PC-3 (cell line): ENCODE measurements around the gene TSPAN33. TPM values are rescaled to one million over a fixed set of nuclear protein-coding genes. Genes with fewer than 3 reads are reported as not detected.

ENCODE experiments used
- ATAC-seq: fragments of 200-7000 bp; cut with Tn5 transposase; 2 replicates; pipeline ENCODE4 v1.9.1; 2020; ENCODE audit warnings: mild to moderate bottlenecking, moderate library complexity
- BruUV-seq: library from RNA; stranded (reverse); fragments of 400-500 nt; replicated peaks from 2 replicates; lab custom pipeline; 2021; lab: Mats Ljungman, UMichigan
- CTCF ChIA-PET: fragments of 300-600 bp; sonication (Branson Sonifier 250); formaldehyde crosslinking; loops from one replicate; lab custom pipeline; 2022; ENCODE audit warnings: antibody characterized with exemption; lab: Charles Lee
- POLR2A ChIA-PET: fragments of 300-600 bp; sonication (Branson Sonifier 250); formaldehyde crosslinking; loops from one replicate; lab custom pipeline; 2022; ENCODE audit warnings: antibody characterized with exemption; ENCODE audit not compliant: unreplicated experiment; lab: Charles Lee
- DNase-seq: peaks from one replicate; pipeline ENCODE4 v3.0.0-alpha.2; 2015
- H2AFZ ChIP-seq: fragments of 300-600 bp; sonication (generic); 2 replicates; pipeline ENCODE4 v1.6.0; 2016; ENCODE audit warnings: antibody characterized with exemption, low read length
- H3F3A ChIP-seq: fragments of 300-600 bp; sonication (generic); one replicate; pipeline ENCODE4 v1.6.0; 2017; ENCODE audit warnings: antibody characterized with exemption, low read length, control low read depth, mild to moderate bottlenecking; ENCODE audit not compliant: unreplicated experiment
- H3K27ac ChIP-seq: fragments of 300-600 bp; sonication (generic); 2 replicates; pipeline ENCODE4 v1.5.1; 2016; ENCODE audit warnings: mild to moderate bottlenecking, low read length
- H3K27me3 ChIP-seq: fragments of 300-600 bp; sonication (generic); 2 replicates; pipeline ENCODE4 v1.6.1; 2016; ENCODE audit warnings: low read length, mixed read lengths
- H3K36me3 ChIP-seq: fragments of 300-600 bp; sonication (generic); 2 replicates; pipeline ENCODE4 v1.6.1; 2016; ENCODE audit warnings: low read depth, mixed run types, low read length, mixed read lengths
- H3K4me1 ChIP-seq: fragments of 300-600 bp; sonication (generic); 2 replicates; pipeline ENCODE4 v1.5.1; 2016; ENCODE audit warnings: low read length; ENCODE audit not compliant: insufficient read depth
- H3K4me2 ChIP-seq: fragments of 300-600 bp; sonication (generic); 2 replicates; pipeline ENCODE4 v1.6.0; 2016; ENCODE audit warnings: low read length
- H3K4me3 ChIP-seq: fragments of 300-600 bp; sonication (generic); 2 replicates; pipeline ENCODE4 v1.5.1; 2016; ENCODE audit warnings: mild to moderate bottlenecking, low read length, mixed read lengths
- H3K79me2 ChIP-seq: fragments of 300-600 bp; sonication (generic); 2 replicates; pipeline ENCODE4 v1.6.1; 2017; ENCODE audit warnings: low read length, mixed read lengths
- H3K9ac ChIP-seq: fragments of 300-600 bp; sonication (generic); 2 replicates; pipeline ENCODE4 v1.6.0; 2016; ENCODE audit warnings: mild to moderate bottlenecking, low read length
- H3K9me2 ChIP-seq: fragments of 300-600 bp; sonication (generic); replicated peaks from 2 replicates; pipeline ENCODE4 v1.6.1; 2016; ENCODE audit warnings: mixed run types, low read length, mixed read lengths
- H3K9me3 ChIP-seq: fragments of 300-600 bp; sonication (generic); 2 replicates; pipeline ENCODE4 v1.6.1; 2016; ENCODE audit warnings: low read length, mixed read lengths
- H4K20me1 ChIP-seq: fragments of 300-600 bp; sonication (generic); 2 replicates; pipeline ENCODE4 v1.6.1; 2016; ENCODE audit warnings: low read length, mixed read lengths
- EZH2 ChIP-seq: fragments of 300-600 bp; sonication (generic); IDR thresholded peaks from one replicate; pipeline ENCODE4 v1.6.1; 2017; ENCODE audit warnings: antibody characterized with exemption, mild to moderate bottlenecking, low read length; ENCODE audit not compliant: unreplicated experiment
- EZH2phosphoT487 ChIP-seq: fragments of 300-600 bp; sonication (generic); IDR thresholded peaks from 2 replicates; pipeline ENCODE4 v1.6.1; 2018; ENCODE audit warnings: mild to moderate bottlenecking, antibody characterized with exemption, low read length, borderline replicate concordance
- intact Hi-C: fragments of 100-400 bp; cut with micrococcal nuclease; formaldehyde crosslinking; loops from 2 replicates; pipeline ENCODE4 v1.9.0; 2023
- total RNA-seq: library from RNA; depleted of rRNA; stranded (reverse); fragments of >200 nt; gene quantifications from 2 replicates; pipeline ENCODE4 v1.2.3, GENCODE V29; 2014
- TF ChIP-seq, protein P1 (sequence below): fragments of 300-600 bp; sonication (generic); conservative IDR thresholded peaks from 2 replicates; pipeline ENCODE4 v1.5.1; 2017; ENCODE audit warnings: antibody characterized with exemption, low read depth, mild to moderate bottlenecking, low read length

Gene TSPAN33
- total RNA-seq, 1 experiment from 2014 or later = 23.7 TPM

DNA sequence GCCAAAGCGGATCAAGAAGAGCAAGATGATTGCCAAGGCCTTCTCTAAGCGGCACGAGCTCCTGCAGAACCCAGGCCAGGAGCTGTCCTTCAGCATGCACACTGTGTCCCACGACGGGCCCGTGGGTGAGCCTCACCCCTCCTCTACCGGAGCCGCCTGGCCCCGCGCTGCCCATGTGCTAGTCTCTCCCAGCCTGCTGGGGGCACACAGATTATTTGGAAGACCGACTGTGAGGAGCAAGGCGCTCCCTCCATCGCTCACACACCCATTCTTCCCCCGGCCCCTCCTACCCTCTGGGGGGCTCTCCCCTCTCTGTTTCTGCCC lies 66.4 kb downstream of the TSPAN33 start:
- no peaks in the 10 kb centered on the region for H3F3A ChIP-seq
- TF ChIP-seq EZH2phosphoT487 = no peak
- TF ChIP-seq EZH2 = no peak
- no peaks in the 10 kb centered on the region for H3K27me3 ChIP-seq
- ChIA-PET POLR2A (no interaction called here), CTCF (interaction anchor here (1.2 to 2.3 kb wide), 2 partner anchors 47 to 132 kb away, joined by 4 to 26 read pairs; no protein-coding TSS in a partner anchor)
- ATAC-seq (no peak), DNase-seq (no peak)
- intact Hi-C loops = loop anchor here (1.0 kb wide), 1 partner anchor 47 kb away; no protein-coding TSS in a partner anchor
- H3K27ac ChIP-seq = no peak overlapping the region
- no peak overlapping the region for H2AFZ ChIP-seq
- H3K9me2 ChIP-seq = no peaks in the 10 kb centered on the region
- H4K20me1 ChIP-seq = no peaks in the 10 kb centered on the region
- BruUV-seq = no TSS peak
- H3K4me1 ChIP-seq = no peaks in the 10 kb centered on the region
- no peak overlapping the region for H3K9ac ChIP-seq
- no peaks in the 10 kb centered on the region for H3K36me3 ChIP-seq
- no peaks in the 10 kb centered on the region for H3K9me3 ChIP-seq
- H3K4me2 ChIP-seq = no peak overlapping the region
- H3K79me2 ChIP-seq = no peaks in the 10 kb centered on the region
- no peak overlapping the region for H3K4me3 ChIP-seq

- no TSS peak for BruUV-seq
- Histone ChIP-seq H3K9me2 (no peaks in the 10 kb centered on the region), H3K4me1 (no peaks in the 10 kb centered on the region), H3F3A (no peaks in the 10 kb centered on the region), H3K9ac (no peak overlapping the region), H3K36me3 (no peaks in the 10 kb centered on the region), H3K4me2 (no peak overlapping the region), H2AFZ (no peak overlapping the region), H3K27ac (no peak overlapping the region), H3K27me3 (no peaks in the 10 kb centered on the region), H4K20me1 (no peaks in the 10 kb centered on the region), H3K79me2 (no peaks in the 10 kb centered on the region), H3K9me3 (no peaks in the 10 kb centered on the region), H3K4me3 (no peak overlapping the region)
- ChIA-PET CTCF (no interaction called here), POLR2A (no interaction called here)
- no peak for ATAC-seq
- intact Hi-C loops = no loop called here
- TF ChIP-seq, protein P1, sequence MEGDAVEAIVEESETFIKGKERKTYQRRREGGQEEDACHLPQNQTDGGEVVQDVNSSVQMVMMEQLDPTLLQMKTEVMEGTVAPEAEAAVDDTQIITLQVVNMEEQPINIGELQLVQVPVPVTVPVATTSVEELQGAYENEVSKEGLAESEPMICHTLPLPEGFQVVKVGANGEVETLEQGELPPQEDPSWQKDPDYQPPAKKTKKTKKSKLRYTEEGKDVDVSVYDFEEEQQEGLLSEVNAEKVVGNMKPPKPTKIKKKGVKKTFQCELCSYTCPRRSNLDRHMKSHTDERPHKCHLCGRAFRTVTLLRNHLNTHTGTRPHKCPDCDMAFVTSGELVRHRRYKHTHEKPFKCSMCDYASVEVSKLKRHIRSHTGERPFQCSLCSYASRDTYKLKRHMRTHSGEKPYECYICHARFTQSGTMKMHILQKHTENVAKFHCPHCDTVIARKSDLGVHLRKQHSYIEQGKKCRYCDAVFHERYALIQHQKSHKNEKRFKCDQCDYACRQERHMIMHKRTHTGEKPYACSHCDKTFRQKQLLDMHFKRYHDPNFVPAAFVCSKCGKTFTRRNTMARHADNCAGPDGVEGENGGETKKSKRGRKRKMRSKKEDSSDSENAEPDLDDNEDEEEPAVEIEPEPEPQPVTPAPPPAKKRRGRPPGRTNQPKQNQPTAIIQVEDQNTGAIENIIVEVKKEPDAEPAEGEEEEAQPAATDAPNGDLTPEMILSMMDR = no peak
- no peak for TF ChIP-seq EZH2phosphoT487
- TF ChIP-seq EZH2 = no peak
- no peak for DNase-seq
These were observed 67.6 kb downstream of the TSPAN33 start for GRCh38 chr7:129212126-129212525.

DNA sequence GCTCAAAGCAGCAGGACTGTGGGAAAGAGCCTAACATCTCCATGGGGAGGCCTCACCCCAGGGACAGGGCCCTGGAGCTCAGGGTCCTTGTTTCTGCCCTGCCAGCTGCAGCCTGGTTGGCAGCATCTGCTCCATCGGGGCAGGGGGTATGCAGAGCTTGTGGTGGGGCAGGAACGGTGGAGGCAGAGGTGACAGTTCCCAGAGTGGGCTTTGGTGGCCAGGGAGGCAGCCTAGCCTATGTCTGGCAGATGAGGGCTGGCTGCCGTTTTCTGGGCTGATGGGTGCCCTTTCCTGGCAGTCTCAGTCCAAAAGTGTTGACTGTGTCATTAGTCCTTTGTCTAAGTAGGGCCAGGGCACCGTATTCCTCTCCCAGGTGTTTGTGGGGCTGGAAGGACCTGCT lies 68.1 kb downstream of the TSPAN33 start:
- ATAC-seq = no peak
- ChIA-PET CTCF (no interaction called here), POLR2A (no interaction called here)
- no peak overlapping the region for H3K27ac ChIP-seq
- no peaks in the 10 kb centered on the region for H3F3A ChIP-seq
- H3K9ac ChIP-seq = no peak overlapping the region
- no TSS peak for BruUV-seq
- no peaks in the 10 kb centered on the region for H3K9me3 ChIP-seq
- H3K4me3 ChIP-seq = no peak overlapping the region
- H3K79me2 ChIP-seq = no peaks in the 10 kb centered on the region
- no peaks in the 10 kb centered on the region for H3K27me3 ChIP-seq
- H3K9me2 ChIP-seq = no peaks in the 10 kb centered on the region
- no peaks in the 10 kb centered on the region for H3K36me3 ChIP-seq
- no peaks in the 10 kb centered on the region for H4K20me1 ChIP-seq
- no peak for DNase-seq
- H3K4me2 ChIP-seq = no peak overlapping the region
- H3K4me1 ChIP-seq = no peaks in the 10 kb centered on the region
- intact Hi-C loops = no loop called here
- TF ChIP-seq, protein P1 = no peak
- no peak for TF ChIP-seq EZH2
- TF ChIP-seq EZH2phosphoT487 = no peak
- no peak overlapping the region for H2AFZ ChIP-seq
